ENCODE measurements around the gene CLEC2D.
"Not testable (repeated sequence)": the region's sequence is repeated elsewhere in the genome, so short reads cannot be mapped to it uniquely, and the experiment has no call there.

Gene CLEC2D

DNA sequence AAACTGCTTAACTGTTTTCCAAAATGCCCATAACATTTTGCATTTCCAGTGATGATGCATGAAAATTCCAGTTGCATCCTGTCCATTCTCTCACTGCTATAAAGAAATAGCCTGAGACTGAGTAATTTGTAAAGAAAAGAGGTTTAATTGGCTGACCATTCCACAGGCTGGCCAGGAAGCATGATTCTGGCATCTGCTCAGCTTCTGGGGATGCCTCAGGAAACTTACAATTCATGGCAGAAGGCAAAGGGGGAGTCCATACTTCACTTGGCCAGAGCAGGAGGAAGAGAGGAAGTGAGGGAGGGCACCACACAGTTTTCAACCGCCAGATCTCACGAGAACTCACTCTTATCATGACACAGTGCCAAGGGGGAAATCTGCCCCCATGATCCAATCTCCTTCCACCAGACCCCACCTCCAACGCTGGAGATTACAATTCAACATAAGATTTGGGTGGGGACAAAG lies 18.2 kb upstream of the CLEC2D start:
- FAIRE-seq (peak; percentile 17), DNase-seq (ENCODE audit: low spot score) (no peak)

DNA sequence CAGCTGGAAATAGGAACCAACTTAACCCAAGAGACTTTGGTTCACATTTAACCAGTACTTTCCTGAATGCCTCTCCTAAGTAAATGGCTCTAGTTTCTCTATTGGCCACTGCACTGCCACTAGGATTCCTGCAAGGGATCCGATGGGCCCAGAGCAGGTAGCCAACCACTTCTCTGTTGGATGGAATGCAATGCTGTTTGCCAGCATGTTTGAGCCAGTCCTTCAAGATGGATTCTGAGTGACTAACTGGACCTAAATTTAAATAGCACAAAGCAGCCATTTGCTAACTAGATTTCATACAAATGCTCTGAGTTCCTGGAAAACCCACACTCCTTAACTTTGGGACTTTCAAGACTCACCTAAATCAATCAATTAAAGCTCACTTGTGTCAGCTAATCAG lies 9.5 kb upstream of the CLEC2D start:
- FAIRE-seq, result no peak
- DNase-seq (ENCODE audit: low spot score), result no peak

DNA sequence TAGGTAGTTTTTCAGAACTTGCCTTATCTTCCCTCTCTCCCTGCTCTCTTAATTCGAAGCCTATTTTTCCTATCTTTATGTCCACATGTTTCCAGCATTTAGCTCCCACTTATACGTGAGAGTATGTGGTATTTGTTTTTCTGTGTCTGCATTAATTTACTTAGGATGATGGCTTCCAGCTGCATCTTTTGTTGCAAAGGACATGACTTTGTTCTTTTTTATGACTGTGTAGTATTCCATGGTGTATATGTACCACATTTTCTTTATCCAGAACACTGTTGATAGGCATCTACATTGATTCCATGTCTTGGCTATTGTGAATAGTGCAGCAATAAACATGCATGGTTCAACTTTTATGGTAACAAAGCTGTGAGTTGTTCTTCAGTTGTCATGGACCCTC lies 7.8 kb upstream of the CLEC2D start:
- no peak for FAIRE-seq
- no peak for DNase-seq (ENCODE audit: low spot score)

DNA sequence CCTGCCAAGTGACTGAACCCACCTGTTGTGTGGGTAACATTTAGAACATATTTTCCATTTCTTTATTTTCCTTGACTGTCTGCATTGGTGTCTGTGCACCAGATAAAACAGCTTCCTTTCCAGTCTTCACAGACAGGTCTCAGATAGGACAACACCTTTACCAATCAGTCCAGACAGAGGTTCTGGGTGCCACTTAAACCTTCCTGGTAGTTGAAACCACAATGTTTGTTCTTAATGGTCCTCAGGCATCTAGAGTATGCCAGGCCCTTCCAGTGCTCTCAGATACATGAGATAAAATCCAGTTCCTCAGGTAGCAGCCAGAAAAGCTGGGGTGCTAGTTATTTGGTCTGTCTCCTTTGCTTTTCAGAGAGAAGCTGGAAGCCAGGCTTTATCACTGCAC lies 7.0 kb upstream of the CLEC2D start:
- DNase-seq (ENCODE audit: low spot score) (no peak), FAIRE-seq (no peak)

DNA sequence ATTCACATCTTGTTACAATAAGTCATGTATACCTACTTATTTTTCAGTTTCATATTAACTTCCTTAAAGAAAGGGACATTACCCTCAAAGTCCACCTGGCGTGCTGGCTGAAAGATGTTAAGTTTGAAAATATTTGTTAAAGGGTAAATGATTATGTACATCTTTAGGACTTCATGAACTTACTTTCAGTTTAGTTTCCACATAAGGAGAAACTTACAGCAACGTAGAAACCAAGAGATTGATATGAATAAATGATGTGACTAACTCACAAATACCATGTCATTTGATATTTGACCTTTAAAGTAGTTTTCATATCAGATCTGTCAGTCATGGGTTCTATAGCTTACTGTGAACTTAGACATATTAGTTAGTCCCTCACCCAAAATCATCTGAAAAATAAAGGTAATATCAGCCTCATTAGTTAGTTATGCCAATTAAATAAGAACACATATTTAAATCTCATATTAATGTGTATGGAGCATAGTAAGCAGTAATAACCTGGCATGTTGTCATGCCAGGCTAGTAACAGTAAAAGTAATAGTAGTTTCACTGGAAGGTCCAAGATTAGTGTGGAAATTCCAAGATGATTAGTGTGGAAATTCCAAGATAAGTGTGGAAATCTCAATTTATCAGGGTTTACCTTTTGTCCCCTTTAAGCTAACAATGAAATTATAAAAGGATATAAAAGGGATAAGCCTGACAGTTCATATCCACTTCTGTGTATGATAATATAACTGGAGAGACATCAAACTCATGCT lies 1.9 kb upstream of the CLEC2D start:
- DNase-seq (ENCODE audit: low spot score), result no peak
- no peak for FAIRE-seq

DNA sequence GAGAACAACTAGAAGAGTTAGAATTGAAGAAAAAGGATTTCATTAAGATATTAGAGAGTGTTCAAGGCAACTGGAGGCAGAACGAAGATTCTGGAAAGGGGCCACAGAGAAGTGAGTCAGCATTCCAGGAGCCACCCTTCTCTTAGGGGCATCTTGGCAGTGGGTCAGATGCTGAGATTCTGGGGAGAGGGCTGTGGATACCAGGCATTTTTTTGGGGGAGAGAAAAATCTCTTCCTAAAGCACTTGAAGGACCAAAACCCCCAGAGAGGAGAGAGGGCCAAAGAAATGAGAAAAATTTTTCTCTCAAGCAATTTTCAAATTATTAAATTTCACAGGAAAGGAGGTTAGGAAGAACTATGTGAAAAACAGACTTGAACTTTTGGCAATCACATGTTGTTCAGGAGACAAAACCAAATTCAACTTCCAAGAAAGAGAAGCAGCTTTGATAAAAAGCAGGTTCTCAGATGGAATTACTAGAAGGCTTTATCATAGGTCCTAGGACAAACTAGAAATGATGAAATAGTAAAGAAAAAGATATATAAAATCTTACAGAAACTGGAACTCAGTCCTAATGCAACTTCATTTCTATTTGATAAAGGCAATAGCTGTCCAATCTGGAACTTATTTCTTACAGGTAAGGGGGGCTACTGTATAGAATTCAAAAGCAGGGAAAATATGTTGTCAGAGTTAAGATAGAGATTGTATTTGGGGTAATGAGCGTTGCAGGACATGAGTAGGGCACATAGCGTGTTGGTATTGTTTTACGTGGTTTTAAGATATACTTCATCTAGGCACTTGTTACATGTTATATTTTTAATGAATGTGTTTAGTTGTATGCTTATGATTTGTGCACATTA lies 1.1 kb upstream of the CLEC2D start:
- FAIRE-seq (no peak), DNase-seq (ENCODE audit: low spot score) (no peak)

DNA sequence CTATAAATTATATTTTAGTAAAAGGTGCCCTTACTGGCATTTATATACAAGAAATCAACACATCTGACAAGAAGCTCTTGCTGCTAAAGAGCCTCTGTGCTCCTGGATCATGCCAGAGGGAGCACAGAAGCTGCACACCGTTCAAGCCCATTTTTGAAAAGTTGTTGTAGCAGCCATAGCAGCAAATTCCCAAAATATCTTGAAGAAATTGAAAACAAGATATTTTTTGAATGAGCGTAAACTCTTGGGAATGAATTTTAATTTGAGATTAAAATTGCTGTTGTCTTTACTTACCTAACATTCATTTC lies 540 bp upstream of the CLEC2D start:
- DNase-seq (ENCODE audit: low spot score) (no peak), FAIRE-seq (no peak)

DNA sequence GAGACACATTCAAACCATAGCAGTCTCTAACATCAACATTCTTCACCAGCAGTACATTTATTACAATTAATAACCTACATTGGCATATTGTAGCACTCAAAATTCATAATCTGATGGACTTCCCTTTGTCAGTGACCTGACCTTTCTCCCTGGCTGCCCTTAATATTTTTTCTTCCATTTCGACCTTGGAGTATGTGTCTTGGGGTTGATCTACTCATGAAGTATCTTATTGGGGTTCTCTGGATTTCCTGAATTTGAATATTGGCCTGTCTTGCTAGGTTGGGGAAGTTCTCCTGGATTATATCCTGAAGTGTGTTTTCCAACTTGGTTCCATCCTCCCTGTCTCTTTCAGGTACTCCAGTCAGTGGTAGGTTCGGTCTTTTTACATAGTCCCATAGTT lies 2.8 kb downstream of the CLEC2D start:
- peak; percentile 78 for FAIRE-seq
- DNase-seq (ENCODE audit: low spot score), result not testable (repeated sequence)

DNA sequence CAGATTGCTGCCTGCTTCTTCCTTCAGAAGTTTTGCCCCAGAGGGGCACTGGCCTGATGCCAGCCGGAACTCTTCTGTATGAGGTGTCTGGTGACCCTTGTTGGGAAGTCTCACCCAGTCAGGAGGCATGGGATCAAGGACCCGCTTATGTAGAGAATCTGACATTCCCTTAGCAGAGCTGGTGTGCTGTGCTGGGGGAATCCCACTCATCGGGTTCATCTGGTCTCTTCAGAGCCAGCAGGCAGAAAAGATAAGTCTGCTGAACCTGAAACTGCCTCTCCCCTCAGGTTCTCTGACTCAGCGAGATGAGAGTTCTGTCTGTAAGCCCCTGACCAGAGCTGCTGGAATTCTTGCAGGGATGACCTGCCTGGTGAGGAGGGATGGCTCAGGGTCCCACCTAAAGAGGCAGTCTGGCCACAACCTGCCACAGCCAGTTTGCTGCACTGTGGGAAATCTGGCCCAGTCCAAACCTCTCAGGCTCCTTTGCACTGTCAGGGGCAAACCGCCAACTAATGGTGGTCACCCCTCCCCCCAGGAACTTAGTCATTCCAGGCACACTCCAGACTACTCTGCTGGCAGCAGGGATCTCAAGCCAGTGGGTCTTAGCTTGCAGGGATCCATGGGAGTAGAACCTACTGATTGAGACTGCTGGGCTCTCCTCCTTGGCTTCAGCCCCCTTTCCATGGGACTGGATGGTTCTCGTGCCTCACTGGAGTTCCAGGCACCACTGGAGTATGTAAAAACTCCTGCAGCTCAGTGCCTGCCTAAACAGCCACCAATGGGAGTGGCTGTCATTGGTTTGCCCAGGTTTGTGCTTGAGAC lies 4.1 kb downstream of the CLEC2D start:
- FAIRE-seq (peak; percentile 96), DNase-seq (ENCODE audit: low spot score) (peak; percentile 91)

DNA sequence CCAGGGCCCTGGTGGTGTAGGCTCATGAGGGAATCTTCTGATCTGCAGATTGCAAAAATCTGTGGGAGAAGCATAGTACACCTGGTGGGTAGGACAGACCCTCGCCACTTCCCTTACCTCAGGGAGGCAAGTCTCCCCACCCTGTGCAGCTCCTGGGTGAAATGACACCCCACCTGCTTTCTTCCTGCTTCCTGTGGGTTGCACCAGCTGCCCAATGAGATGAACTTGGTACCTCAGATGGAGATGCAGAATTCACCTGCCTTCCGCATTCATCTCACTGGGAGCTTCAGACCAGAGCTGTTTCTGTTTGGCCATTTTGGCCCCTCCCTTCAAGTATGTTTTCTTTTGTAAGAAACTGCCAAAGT lies 4.7 kb downstream of the CLEC2D start:
- DNase-seq (ENCODE audit: low spot score) (no peak), FAIRE-seq (peak; percentile 27)

DNA sequence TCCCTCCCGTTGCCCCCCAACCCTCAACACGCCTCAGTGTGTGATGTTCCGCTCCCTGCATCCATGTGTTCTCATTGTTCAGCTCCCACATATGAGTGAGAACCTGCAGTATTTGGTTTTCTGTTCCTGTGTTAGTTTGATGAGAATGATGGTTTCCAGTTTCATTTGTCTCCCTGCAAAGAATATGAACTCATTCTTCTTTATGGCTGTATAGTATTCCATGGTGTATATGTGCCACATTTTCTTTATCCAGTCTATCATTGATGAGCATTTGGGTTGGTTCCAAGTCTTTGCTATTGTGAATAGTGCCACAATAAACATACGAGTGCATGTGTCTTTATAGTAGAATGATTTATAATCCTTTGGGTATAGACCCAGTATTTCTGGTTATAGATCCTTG lies 13.0 kb downstream of the CLEC2D start:
- FAIRE-seq, result not testable (repeated sequence)

DNA sequence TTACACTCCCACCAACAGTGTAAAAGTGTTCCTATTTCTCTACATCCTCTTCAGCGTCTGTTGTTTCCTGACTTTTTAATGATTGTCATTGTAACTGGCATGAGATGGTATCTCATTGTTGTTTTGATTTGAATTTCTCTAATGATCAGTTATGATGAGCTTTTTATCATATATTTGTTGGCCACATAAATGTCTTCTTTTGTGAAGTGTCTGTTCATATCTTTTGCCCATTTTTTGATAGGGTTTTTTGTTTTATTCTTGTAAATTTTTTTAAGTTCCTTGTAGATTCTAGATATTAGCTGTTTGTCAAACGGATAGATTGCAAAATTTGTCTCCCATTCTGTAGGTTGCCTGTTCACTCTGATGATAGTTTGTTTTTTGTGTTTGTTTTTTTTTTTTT lies 13.4 kb downstream of the CLEC2D start:
- not testable (repeated sequence) for DNase-seq (ENCODE audit: low spot score); FAIRE-seq

More for the DNA sequence above, 13.0 kb downstream of the CLEC2D start:
- DNase-seq (ENCODE audit: low spot score), result not testable (repeated sequence)

DNA sequence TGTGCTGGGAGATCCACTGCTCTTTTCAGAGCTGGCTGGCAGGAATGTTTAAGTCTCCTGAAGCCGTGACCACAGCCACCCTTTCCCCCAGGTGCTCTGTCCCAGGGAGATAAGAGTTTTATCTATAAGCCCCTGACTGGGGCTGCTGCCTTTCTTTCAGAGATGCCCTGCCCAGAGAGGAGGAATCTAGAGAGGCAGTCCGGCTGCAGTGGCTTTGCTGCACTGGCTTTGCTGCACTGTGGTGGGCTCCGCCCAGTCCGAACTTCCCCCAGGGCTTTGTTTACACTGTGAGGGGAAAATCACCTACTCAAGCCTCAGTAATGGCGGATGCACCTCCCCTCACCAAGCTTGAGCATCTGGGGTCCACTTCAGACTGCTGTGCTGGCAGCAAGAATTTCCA lies 15.9 kb downstream of the CLEC2D start:
- not testable (repeated sequence) for DNase-seq (ENCODE audit: low spot score); FAIRE-seq

DNA sequence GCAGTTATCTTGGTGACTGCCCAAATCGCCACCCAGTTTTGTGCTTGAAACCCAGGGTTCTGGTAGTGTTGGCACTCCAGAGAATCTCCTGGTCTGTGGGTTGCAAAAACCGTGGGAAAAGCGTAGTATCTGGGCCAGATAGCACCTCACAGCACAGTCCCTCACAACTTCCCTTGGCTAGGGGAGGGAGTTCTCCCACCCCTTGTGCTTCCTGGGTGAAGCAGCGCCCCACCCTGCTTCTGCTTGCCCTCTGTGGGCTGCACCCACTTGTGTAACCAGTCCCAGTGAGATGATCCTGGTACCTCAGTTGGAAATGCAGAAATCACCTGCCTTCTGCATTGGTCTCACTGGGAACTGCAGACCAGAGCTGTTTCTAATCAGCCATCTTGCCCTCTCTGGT lies 16.4 kb downstream of the CLEC2D start:
- peak; percentile 70 for FAIRE-seq
- DNase-seq (ENCODE audit: low spot score), result no peak

DNA sequence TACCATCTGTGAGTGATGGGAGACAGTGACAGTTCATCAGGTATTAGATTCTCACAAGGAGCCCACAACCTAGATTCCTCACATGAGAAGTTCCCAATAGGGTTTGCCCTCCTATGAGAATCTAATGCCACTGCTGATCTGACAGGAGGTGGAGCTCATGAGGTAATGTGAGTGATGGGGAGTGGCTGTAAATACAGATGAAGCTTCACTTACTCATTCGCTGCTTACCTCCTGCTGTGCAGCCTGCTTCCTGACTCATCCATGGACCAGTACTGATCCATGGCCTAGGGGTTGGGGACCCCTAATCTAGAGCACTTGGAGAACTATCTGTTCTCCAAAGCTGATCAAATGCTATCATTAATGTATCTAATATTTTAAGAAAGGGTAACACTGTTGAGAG lies 17.7 kb downstream of the CLEC2D start:
- FAIRE-seq, result no peak
- DNase-seq (ENCODE audit: low spot score), result no peak

DNA sequence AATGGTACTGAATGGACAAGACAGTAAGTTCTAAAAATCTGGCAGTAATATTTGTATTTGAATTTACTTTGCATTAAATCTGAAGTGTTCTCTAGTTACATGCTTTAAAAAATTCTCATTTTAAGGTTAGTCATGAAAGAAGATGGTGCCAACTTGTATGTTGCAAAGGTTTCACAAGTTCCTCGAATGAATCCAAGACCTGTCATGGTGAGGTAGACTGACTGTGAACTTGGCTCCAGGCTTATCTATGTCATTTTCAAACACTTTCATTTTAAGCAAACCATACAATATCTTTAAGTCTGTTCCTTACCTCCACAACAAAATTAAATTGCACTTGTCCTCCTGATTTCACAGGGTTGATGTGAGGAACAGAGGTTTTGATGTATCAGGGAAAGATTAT lies 23.4 kb downstream of the CLEC2D start:
- no peak for DNase-seq (ENCODE audit: low spot score)
- no peak for FAIRE-seq

DNA sequence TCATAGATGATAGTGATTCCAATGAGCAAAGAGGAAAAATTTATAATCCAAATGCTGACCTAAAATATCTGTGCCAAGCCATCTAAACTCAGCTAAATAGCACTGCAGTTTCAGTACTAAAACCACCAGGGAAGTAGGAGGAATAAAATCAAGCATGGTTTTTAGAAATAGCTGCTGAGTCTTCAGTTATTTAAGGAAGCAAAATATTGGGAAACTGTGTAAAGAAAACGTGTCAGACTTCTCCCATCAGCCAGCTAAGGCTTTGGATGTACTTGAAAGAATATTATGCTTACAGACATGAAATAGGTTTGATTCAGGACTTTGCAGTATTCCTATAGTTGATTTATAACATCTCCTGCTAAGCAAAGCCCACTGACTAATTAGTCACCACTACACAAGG lies 24.7 kb downstream of the CLEC2D start:
- DNase-seq (ENCODE audit: low spot score), result no peak
- no peak for FAIRE-seq

DNA sequence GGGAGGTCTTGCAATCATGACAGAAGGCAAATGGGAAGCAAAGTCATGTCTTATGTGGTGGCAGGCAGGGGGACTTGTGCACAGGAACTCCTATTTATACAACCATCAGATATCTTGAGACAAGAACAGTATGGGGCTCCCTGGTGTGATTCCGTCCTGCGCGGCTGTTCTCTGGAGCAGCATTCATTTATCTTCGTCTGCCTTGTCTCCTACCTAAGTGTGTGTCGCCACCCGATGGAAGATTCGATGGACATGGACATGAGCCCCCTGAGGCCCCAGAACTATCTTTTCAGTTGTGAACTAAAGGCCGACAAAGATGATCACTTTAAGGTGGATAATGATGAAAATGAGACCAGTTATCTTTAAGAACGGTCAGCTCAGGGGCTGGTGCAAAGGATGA lies 25.6 kb downstream of the CLEC2D start:
- not testable (repeated sequence) for FAIRE-seq; DNase-seq (ENCODE audit: low spot score)

DNA sequence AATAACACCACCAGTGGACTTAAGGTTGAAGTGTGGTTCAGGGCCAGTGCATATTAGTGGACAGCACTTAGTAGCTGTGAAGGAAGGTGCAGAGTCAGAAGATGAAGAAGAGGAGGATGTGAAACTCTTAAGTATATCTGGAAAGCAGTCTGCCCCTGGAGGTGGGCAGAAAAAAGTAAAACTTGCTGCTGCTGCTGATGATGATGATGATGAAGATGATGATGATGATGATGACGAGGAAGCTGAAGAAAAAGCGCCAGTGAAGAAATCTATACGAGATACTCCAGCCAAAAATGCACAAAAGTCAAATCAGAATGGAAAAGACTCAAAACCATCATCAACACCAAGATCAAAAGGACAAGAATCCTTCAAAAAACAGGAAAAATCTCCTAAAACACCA lies 26.1 kb downstream of the CLEC2D start:
- not testable (repeated sequence) for DNase-seq (ENCODE audit: low spot score); FAIRE-seq

DNA sequence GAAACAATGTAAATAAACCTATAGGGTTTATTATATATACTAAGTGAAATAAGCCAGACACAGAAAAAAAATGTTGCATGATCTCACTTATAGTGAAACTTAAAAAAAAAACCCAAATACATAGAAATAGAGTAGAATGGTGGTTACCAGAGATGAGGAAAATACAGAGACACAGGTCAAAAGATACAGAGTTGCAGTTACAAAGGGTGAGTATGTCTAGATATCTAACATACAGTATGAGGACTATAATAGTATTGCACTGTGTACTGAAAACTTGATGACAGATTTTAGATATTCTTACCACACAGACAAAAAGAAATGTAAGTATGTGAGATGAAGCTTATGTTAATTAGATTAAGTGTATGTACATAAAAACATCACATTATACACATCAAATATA lies 28.1 kb downstream of the CLEC2D start:
- FAIRE-seq (no peak), DNase-seq (ENCODE audit: low spot score) (no peak)

DNA sequence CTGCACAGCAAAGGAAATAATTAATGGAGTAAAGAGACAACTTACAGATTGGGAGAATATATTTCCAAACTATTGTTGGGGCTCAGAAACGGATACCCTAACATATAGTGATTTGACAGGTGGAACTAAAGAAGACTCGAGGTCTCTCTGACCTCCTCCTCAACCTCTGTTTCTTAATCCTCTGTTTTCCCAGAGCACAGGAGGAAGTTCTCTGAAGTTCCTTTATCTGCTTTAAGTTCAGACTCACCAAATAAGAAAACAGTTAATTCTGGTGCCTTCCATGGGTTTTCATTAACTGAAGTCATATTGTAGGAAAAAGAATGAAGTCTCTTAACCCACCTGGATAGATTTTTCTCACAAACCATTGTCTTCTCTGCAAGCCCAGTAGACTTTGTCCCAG lies 29.2 kb downstream of the CLEC2D start:
- FAIRE-seq, result no peak
- DNase-seq (ENCODE audit: low spot score), result no peak

All from urothelium cell line (cell line).